HG03575 (cell line): ENCODE measurements around the gene SGIP1.
"Not testable (repeated sequence)": the region's sequence is repeated elsewhere in the genome, so short reads cannot be mapped to it uniquely, and the experiment has no call there.

Experiments
- ATAC-seq: cut with Tn5 transposase; IDR thresholded peaks from one replicate; pipeline ENCODE4 v1.9.1; 2021; ENCODE audit not compliant: unreplicated experiment, insufficient number of reproducible peaks, low FRiP score; ENCODE audit errors: extremely low read depth

The SGIP1 gene

DNA sequence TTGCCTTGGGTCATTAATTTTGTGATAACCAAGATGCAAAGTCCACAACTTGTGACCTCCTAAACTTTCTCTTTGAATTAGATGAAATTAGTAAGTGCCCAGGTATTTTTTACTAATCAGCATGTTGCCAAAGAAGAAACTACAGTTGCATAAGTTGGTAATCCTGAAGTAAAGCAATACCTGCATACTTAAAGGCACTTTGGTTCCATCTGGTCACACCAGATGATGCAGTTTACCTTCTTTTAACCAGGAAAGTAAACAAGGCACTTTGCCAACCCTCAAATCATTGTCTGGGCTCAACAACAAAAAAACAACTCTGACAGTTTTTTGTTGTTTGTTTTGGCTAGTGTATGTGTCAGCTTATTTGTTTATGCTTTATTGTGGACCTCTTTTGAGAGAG is 162.8 kb downstream of the SGIP1 start:
- no peak for ATAC-seq

DNA sequence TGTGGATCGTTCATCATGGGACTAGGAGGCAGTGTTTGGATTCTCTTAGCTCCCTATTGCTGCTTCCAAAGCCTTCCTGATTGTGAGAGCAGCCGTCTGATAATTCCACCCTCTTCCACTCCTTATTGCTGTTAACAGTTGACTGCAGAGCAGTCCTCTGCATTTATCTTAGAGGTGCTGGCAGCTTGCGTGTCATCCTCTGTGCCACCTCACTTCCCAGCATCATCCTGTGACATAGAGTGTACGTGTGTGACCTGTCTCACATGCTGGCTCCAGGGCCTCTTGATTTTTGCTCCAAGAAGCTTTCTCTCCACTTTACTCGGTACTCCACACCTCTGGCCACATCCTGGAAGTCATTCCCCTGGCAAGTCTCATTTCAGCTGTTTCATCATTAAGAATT is 165.3 kb downstream of the SGIP1 start:
- no peak for ATAC-seq

DNA sequence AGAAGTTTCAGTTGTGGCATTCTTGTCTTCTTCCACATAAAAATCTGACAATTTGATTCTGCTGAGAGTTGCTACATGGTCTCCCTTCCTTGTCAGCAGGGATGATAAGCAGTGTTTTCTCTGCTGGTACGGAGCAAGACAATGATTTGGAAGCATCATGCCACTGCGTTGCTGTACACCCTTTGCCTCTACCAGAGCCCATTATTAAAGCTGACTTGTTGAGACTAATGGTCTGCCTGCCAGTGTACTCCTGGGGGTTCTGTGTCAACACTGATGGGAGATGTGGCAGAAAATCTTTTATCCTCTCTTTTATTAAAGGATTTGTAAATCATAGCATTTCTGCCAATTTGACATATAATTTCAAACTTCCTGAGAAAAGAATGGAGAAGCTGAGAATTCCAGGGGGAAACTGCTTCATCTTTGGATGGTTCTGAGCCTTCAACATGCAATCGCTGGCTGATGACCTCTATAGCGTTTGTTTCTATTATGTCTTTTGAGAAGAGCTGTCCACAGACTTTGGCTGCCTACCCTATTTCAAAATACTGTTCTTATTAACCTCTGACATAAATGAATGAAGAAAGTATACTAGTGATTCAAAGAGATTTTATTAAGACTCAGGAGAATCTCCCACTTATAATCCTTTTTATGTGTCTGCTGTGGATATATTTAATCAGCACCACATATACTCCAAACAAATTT is 170.4 kb downstream of the SGIP1 start:
- ATAC-seq, result no peak

DNA sequence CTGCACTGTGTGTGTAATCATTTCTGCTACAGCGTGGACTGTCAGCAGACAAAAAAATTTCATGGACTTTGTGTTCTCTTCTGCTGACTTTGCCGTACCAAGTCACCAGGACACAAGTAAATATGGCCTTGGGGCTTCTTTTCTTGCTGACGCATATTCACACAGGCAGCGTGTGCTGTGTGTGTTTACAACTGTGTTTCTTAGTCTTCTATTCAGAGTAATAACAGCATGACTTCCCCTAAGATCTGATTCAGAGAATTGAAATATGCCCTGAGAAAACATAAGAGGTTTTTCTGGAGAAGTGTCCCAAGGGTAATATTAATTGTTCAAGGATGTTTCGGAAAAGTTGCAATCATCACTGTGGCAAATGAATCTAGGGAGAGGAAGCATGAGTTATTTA is 171.2 kb downstream of the SGIP1 start:
- ATAC-seq, result no peak

DNA sequence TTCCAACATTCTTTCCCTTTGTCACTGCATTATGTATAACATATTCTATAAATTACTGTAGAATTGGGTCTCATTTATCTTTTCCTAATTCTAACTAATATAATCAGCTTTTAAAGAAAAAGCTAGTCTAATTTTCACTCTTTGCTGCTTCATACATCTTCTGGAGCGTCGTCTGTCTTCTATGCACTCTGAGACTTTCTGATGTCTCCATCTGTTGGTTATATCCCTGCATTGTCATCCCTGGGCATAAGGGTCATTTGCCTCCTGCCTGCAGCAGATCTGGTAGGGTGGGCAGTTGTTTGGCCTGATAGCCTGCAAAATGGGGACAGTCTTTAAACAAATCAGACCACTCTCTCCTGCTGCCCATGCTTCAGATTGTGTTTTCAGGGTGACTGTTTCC is 177.5 kb downstream of the SGIP1 start:
- ATAC-seq, result no peak

DNA sequence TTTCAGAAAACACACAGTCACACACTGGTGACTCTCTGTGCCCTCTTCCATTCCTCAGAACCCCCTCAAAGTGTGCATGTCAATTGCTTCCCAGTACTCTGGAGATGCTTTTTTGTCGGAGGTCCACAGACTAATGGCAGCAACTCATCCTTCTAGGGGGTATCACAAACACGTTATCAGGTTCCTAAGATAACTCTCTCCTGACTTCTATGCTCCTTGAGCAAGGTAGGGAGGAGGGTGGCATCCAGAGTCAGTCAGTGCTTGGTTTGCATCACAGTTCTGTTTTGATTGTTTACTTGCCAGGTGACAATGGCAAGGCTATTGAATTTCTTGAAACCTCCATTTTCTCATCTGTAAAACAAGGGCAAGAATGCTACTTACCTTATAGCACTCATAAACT is 178.9 kb downstream of the SGIP1 start:
- ATAC-seq, result no peak

DNA sequence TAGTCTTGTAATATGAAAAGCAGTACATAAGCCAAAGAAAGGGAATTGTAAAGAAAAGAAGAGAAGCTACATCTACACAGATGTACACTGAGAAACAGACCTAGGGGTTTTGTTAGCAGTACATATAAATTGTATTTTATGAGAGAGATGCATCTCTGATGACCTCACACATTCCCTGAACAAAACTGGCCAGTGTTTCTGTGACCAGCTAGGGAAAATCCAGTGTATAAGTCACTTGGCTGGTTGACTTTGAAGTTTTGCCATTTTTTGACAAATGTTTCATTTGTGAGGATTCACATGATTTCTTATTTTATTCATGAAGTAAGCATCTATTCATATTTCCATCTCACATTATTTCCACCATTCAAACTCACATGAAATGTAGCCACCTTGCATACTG is 190.0 kb downstream of the SGIP1 start:
- ATAC-seq, result no peak

DNA sequence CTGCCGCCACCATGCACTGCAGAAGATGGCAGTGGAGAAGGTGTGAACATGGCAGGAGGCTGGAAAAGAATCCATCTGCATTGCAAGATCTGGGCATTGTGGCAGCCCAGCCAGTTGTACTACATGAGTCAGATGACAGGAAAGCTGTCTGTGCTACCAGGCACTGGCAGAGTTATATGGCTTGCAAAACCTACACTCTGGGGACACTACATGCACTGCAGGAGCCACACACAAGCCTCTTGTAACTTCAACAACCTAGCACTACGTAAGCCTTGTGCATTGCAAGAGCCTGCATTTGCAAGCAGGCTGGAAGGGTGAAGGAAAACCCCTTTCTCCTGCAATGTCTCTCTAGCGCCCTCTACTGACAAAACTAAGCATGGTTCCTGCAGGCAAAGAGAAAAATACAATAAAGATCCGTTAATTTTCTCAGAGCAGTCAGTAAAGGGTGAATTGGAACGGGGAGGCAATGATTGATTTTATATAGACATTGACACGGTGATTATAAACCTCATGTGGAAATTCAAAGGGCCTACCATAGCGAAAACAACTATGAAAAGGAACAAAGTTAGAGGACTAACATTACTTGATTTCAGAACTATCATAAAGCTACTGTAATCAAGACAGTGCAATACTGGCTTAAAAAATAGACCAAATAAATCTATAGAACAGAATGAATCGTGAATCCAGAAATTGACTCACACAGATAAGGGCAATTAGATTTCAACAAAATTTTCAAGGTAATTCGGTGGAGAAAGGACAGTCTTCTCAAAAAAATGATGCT is 192.1 kb downstream of the SGIP1 start:
- ATAC-seq, result peak; percentile 68

DNA sequence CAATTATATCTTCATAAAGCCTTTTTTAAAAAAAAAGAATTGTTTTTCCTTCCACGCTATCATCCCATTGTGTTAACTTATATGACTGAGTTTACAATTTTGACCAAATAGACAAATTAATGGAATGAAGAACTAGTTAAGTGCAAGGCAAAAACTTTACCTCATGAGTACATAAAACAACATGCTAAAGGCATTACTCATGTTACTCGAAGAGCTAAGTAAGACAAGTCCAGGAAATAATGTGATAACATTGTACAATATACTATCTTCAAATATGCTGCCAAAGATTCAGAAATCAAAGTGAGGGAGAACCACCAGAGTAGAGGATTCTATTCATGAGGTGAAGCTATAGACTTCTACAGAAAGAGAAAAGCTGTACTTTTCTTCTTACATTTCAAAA is 194.1 kb downstream of the SGIP1 start:
- ATAC-seq, result no peak

DNA sequence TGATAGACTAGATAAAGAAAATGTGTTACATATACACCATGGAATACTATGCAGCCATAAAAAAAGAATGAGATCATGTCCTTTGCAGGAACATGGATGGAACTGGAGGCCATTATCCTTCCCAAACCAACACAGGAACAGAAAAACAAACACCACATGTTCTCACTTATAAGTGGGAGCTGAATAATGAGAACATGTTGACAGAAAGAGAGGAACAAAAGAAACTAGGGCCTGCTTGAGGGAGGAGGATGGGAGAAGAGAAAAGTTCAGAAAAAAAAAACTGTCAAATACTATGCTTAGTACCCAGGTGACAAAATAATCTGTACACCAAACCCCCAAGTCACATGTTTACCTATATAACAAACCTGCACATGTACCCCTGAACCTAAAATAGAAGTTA is 194.8 kb downstream of the SGIP1 start:
- ATAC-seq, result not testable (repeated sequence)

DNA sequence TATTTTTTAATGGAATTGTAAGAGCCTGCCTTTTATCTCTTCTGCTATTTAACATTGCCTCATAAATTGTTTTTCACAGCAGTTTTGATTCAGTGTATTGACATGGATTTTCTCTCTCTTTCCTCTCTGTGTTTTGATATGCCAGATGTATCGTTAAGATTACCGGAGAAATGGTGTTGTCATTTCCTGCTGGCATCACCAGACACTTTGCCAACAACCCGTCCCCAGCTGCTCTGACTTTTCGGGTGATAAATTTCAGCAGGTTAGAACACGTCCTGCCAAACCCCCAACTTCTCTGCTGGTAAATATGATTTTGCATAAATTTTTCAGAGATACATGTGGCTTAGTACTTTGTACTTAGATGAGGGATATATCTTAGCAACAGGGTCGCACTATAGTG is 195.2 kb downstream of the SGIP1 start:
- ATAC-seq, result no peak

DNA sequence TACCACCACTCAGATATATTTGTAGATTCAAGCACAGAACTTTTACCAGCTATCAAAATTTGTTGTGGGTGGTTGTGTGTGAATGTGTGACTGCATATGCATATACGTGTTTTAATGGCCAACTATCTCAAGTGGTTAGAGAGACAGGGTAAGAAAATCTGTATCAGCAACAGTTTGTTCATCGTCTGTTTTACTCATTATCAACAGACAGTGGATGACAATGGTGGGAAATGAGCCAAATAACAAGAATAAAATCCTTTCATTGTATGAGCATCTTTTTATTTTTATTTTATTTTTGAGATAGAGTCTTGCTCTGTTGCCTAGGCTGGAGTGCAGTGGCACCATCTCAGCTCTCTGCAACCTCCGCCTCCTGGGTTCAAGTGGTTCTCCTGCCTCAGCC is 195.6 kb downstream of the SGIP1 start:
- ATAC-seq, result no peak

DNA sequence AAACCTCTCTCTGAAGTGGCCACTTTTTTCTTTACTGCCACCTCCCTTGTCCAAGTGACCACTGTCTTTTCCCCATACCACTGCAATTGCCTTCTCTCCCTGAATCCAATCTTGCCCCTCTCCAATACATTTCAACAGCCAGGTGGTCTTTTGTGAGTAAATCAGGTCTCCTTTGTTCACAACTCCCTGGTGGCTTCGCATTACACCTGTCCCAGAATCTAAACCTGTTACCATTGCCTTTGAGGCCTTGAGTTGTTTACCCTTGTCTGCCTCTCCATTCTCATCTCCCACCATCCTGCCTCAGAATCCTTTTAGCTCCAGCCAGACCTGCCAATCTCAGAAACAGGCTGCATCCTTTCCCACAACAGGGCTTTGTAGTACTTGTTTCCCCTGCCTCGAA is 196.5 kb downstream of the SGIP1 start:
- ATAC-seq, result no peak

DNA sequence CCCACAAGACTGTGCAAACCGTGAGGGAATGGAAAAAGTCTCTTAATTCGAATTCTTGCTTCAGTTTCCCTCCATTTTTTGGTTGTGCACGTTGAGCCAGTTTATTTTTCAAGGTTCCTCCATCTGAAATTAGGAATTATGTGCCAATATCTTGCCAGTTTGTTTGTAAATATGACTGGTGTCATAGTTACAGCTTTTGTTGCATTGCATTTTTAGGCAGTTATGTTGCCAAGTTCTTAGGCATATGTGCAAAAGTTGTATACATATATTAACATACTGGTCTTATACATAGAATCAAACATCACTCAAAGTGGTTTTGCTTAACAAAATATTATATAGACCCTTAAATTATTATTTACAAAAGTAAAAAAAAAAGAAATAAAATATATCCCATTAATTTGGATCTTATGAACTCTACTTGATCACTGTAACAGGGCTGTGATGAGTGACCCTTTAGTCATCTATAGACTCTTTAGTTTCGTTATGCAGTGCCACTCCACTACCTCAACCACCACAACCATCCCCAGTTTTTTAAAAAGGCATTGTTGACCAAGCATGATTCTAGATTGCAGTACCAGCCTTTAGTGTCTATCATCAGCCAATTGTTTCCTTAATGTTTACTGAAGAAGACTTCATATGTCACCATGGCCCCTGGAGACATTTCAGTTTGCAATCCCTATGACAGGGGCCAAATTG is 197.4 kb downstream of the SGIP1 start:
- ATAC-seq, result no peak

DNA sequence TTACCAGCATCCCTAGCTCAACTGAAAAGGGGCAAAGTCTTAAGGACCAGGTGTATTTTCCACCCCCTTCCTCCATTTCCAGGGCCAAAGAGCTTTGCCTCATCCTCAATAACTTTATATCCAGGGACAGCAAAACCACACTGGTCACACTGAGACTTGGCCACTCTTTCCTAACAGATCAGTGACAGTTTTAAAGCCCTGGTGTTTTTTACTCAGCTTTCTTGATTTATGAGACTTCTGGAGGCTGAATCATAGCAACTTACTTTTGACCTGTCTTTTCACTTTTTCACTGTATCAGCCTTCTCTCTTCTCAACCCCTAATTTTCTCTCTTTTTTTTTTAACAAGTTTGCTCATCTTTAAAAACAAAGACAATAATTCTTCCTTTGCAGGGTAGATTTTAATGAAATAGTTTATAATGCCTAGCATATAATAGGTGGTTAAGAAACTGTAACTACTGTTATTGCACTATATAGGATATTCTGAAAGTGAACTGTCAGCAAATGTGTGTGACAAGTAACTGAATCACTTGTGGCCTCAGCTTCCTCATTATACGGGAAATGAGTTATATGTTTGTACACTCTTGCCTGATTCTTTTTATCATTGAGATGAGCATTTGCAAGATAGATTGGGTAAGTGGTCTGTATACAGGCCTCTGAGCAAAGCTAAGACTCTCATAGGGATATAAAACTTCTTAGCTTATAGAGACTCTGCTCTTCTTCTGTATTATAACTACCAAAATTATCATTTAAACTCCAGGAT is 198.6 kb downstream of the SGIP1 start:
- peak; percentile 46 for ATAC-seq

DNA sequence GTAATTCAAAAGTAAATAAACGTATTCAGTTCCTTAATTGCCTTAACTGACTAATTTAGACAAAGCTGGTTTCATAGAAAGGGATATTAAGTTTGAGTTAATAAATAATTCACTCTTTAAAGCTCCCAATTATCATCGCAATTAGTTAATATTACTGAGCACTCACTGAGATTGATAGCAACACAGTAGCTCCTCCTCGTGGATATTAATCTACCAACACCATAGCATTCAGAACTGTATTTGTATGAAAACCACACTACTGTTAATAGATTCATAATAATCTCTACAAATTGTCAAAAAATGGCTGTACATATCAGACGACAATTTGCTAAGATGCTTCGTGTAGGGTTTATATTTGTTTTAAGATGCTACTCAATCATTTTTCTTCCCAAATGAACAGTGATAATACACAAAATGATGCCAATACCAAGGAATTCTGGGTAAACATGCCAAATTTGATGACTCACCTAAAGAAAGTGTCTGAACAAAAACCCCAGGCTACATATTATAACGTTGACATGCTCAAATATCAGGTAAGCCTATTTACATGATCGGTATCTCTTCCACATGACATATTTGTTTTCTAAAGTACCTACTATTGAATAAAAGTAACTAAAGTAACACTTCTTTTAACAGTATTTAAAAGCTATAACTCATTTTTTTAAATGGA is 199.5 kb downstream of the SGIP1 start:
- no peak for ATAC-seq

DNA sequence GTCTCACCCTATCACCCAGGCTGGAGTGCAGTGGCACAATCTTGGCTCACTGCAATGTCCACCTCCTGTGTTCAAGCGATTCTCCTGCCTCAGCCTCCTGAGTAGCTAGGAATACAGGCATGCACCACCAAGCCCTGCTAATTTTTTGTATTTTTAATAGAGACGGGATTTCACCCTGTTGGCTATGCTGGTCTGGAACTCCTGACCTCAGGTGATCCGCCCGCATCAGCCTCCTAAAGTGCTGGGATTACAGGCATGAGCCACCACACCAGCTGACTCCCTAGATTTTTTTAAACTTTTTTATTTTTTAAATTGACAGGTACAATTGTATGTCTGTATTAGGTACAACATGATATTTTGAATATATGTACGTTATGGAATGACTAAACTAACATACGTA is 200.6 kb downstream of the SGIP1 start:
- ATAC-seq, result not testable (repeated sequence)

DNA sequence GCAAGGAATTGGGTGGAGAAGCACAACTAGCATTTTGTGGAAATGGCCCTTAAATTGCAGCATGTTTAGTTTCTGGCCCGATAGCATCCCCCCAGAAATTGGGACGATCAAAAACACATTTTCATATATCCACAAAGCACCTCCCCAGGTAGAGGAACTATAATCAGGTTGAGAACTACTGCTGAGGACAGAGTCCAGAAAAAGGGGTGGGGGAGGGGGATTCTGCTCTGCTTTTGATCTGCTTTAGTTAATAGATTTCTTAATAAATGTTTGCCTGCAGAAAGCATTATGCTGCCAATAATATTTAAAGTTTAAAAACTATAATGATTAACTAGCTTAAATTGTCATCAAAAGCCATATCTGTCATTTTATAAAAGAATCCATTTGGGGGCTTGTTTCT is 203.9 kb downstream of the SGIP1 start:
- ATAC-seq, result no peak
